ENCODE results near the gene SEMA4A.
A peak's percentile ranks its signal among the peaks of the same experiment; 100 is the strongest.

GRCh38 chr1:156193488-156194299 lies 40.3 kb downstream of the SEMA4A start, which contains the start of gene SLC25A44:
- TF ChIP-seq, protein P1, sequence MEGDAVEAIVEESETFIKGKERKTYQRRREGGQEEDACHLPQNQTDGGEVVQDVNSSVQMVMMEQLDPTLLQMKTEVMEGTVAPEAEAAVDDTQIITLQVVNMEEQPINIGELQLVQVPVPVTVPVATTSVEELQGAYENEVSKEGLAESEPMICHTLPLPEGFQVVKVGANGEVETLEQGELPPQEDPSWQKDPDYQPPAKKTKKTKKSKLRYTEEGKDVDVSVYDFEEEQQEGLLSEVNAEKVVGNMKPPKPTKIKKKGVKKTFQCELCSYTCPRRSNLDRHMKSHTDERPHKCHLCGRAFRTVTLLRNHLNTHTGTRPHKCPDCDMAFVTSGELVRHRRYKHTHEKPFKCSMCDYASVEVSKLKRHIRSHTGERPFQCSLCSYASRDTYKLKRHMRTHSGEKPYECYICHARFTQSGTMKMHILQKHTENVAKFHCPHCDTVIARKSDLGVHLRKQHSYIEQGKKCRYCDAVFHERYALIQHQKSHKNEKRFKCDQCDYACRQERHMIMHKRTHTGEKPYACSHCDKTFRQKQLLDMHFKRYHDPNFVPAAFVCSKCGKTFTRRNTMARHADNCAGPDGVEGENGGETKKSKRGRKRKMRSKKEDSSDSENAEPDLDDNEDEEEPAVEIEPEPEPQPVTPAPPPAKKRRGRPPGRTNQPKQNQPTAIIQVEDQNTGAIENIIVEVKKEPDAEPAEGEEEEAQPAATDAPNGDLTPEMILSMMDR (conservative IDR thresholded peaks at IDR 0.05; ENCODE audit: low read length) = peak; percentile 56
- TF ChIP-seq EZH2phosphoT487 (IDR thresholded peaks at IDR 0.05; ENCODE audit: borderline replicate concordance, low read depth, low read length) = no peak
